ENCODE results near the gene PTPRM. TPM values are rescaled to one million over a fixed set of nuclear protein-coding genes. Genes with fewer than 3 reads are reported as not detected.

PTPRM gene
- polyA plus RNA-seq, 1 donor (not counting 4 experiments of a cell fraction or from before 2014, with no cell fraction given) = 54.5 TPM

GRCh38 chr18:8186413-8186812, 619.3 kb downstream of the PTPRM start:
- DNase-seq (ENCODE audit: low read depth, low spot score) = no peak
- Histone ChIP-seq H3K9me1 (ENCODE audit: control insufficient read depth, extremely low read depth, insufficient read depth, low read length) (no peaks in the 10 kb centered on the region), H3K27ac (ENCODE audit: control insufficient read depth, insufficient read depth, low read length) (no peak overlapping the region), H3K4me2 (ENCODE audit: control insufficient read depth, extremely low read depth, insufficient read depth, low read depth, low read length) (no peak overlapping the region), H3K9ac (ENCODE audit: control insufficient read depth, extremely low read depth, insufficient read depth, low read length) (no peak overlapping the region), H3K4me1 (ENCODE audit: control insufficient read depth, extremely low read depth, insufficient read depth, low read length) (no peaks in the 10 kb centered on the region), H3K4me3 (ENCODE audit: control insufficient read depth in 2 of 3, extremely low read depth in 1 of 3, insufficient read depth in 2 of 3, low read depth in 1 of 3, low read length in 3 of 3) (no peak overlapping the region), H3K27me3 (ENCODE audit: control insufficient read depth, extremely low read depth, insufficient read depth, low read length) (no peaks in the 10 kb centered on the region), H3K9me3 (ENCODE audit: control insufficient read depth, low read depth, low read length) (no peaks in the 10 kb centered on the region), H3K36me3 (ENCODE audit: control insufficient read depth in 2 of 2, extremely low read depth in 1 of 2, insufficient read depth in 2 of 2, low read length in 2 of 2) (no peaks in the 10 kb centered on the region), H3K79me2 (ENCODE audit: control insufficient read depth, insufficient read depth, low read length) (no peaks in the 10 kb centered on the region), H4K20me1 (ENCODE audit: control insufficient read depth, extremely low read depth, insufficient read depth, low read length) (no peaks in the 10 kb centered on the region), H2AFZ (ENCODE audit: control insufficient read depth, low read length) (no peak overlapping the region)
- dilution Hi-C loops (cut with MboI; ENCODE audit: extremely low pct_ligation_motif_present, low sequenced_read_pairs) = no loop called here
- no peak for FAIRE-seq
- no peak for TF ChIP-seq CTCF (optimal IDR thresholded peaks at IDR 0.05 in 1 of 3, IDR thresholded peaks at IDR 0.05 in 1 of 3, conservative IDR thresholded peaks at IDR 0.05 in 1 of 3; ENCODE audit: extremely low read depth in 1 of 3, insufficient read depth in 2 of 3, low read length in 3 of 3)
- no peak for TF ChIP-seq EZH2 (IDR thresholded peaks at IDR 0.05; ENCODE audit: low read length)

GRCh38 chr18:8188184-8188583, 621.1 kb downstream of the PTPRM start:
- H3K4me3 ChIP-seq (ENCODE audit: control insufficient read depth in 2 of 3, extremely low read depth in 1 of 3, insufficient read depth in 2 of 3, low read depth in 1 of 3, low read length in 3 of 3) = no peak overlapping the region
- DNase-seq (ENCODE audit: low read depth, low spot score) (no peak), FAIRE-seq (no peak)
- no peaks in the 10 kb centered on the region for H3K36me3 ChIP-seq (ENCODE audit: control insufficient read depth in 2 of 2, extremely low read depth in 1 of 2, insufficient read depth in 2 of 2, low read length in 2 of 2)
- dilution Hi-C loops (cut with MboI; ENCODE audit: extremely low pct_ligation_motif_present, low sequenced_read_pairs) = no loop called here
- no peaks in the 10 kb centered on the region for H3K4me1 ChIP-seq (ENCODE audit: control insufficient read depth, extremely low read depth, insufficient read depth, low read length)
- no peak overlapping the region for H3K9ac ChIP-seq (ENCODE audit: control insufficient read depth, extremely low read depth, insufficient read depth, low read length)
- no peak overlapping the region for H2AFZ ChIP-seq (ENCODE audit: control insufficient read depth, low read length)
- no peak overlapping the region for H3K4me2 ChIP-seq (ENCODE audit: control insufficient read depth, extremely low read depth, insufficient read depth, low read depth, low read length)
- no peaks in the 10 kb centered on the region for H3K79me2 ChIP-seq (ENCODE audit: control insufficient read depth, insufficient read depth, low read length)
- H3K9me1 ChIP-seq (ENCODE audit: control insufficient read depth, extremely low read depth, insufficient read depth, low read length) = no peaks in the 10 kb centered on the region
- no peaks in the 10 kb centered on the region for H3K9me3 ChIP-seq (ENCODE audit: control insufficient read depth, low read depth, low read length)
- no peak overlapping the region for H3K27ac ChIP-seq (ENCODE audit: control insufficient read depth, insufficient read depth, low read length)
- no peaks in the 10 kb centered on the region for H4K20me1 ChIP-seq (ENCODE audit: control insufficient read depth, extremely low read depth, insufficient read depth, low read length)
- H3K27me3 ChIP-seq (ENCODE audit: control insufficient read depth, extremely low read depth, insufficient read depth, low read length) = no peaks in the 10 kb centered on the region
- TF ChIP-seq EZH2 (IDR thresholded peaks at IDR 0.05; ENCODE audit: low read length) (no peak), CTCF (optimal IDR thresholded peaks at IDR 0.05 in 1 of 3, IDR thresholded peaks at IDR 0.05 in 1 of 3, conservative IDR thresholded peaks at IDR 0.05 in 1 of 3; ENCODE audit: extremely low read depth in 1 of 3, insufficient read depth in 2 of 3, low read length in 3 of 3) (no peak)
